Neural crest cell (in vitro differentiated cells): ENCODE measurements around the gene BLOC1S3. TPM values are rescaled to one million over a fixed set of nuclear protein-coding genes. Genes with fewer than 3 reads are reported as not detected.

Source experiments
- DNase-seq: peaks from one replicate; pipeline ENCODE4 v3.0.0; 2021; ENCODE audit warnings: low read depth, mixed read lengths, low spot score
- H3K27ac Mint-ChIP-seq: one replicate; pipeline ENCODE4 v1.8.0; 2021; ENCODE audit warnings: mild to moderate bottlenecking, mixed read lengths; ENCODE audit not compliant: unreplicated experiment
- H3K27me3 Mint-ChIP-seq: 2 replicates; pipeline ENCODE4 v1.8.0; 2021; ENCODE audit warnings: low read depth, mild to moderate bottlenecking, mixed read lengths
- H3K36me3 Mint-ChIP-seq: 2 replicates; pipeline ENCODE4 v1.8.0; 2021; ENCODE audit warnings: low read depth, mild to moderate bottlenecking, mixed read lengths
- H3K4me1 Mint-ChIP-seq: 2 replicates; pipeline ENCODE4 v1.8.0; 2021; ENCODE audit warnings: mixed read lengths
- H3K4me3 Mint-ChIP-seq: one replicate; pipeline ENCODE4 v1.8.0; 2021; ENCODE audit warnings: mild to moderate bottlenecking, mixed read lengths
- H3K9me3 Mint-ChIP-seq: 2 replicates; pipeline ENCODE4 v1.8.0; 2021; ENCODE audit warnings: mixed read lengths
- CTCF ChIP-seq: fragments of 200-600 bp; sonication (generic); conservative IDR thresholded peaks from 2 replicates; pipeline ENCODE4 v1.5.0; 2021; ENCODE audit warnings: antibody characterized with exemption, mild to moderate bottlenecking
- total RNA-seq: library from RNA; stranded (reverse); gene quantifications from 2 replicates; pipeline ENCODE4 v1.2.1, GENCODE V29; 2021

The BLOC1S3 gene
- total RNA-seq, 1 donor from 2014 or later = 9.7 TPM

GRCh38 chr19:45149129-45149528 is 29.5 kb upstream of the BLOC1S3 start:
- Mint-ChIP-seq H3K9me3 (no peaks in the 10 kb centered on the region), H3K4me1 (peaks cover 5% of the 10 kb centered on the region), H3K36me3 (no peaks in the 10 kb centered on the region), H3K27ac (no peak overlapping the region), H3K4me3 (peak overlapping the region; percentile 13), H3K27me3 (peaks cover 24% of the 10 kb centered on the region)
- no peak for DNase-seq
- no peak for TF ChIP-seq CTCF

- no peaks in the 10 kb centered on the region for H3K9me3 Mint-ChIP-seq
- peaks cover 29% of the 10 kb centered on the region for H3K27me3 Mint-ChIP-seq
- no peak for DNase-seq
- no peak overlapping the region for H3K27ac Mint-ChIP-seq
- no peaks in the 10 kb centered on the region for H3K36me3 Mint-ChIP-seq
- H3K4me1 Mint-ChIP-seq = peaks cover 9% of the 10 kb centered on the region
- no peak for TF ChIP-seq CTCF
- H3K4me3 Mint-ChIP-seq = no peak overlapping the region
Measured at GRCh38 chr19:45150180-45150579, 28.4 kb upstream of the BLOC1S3 start.

- TF ChIP-seq CTCF = no peak
- Mint-ChIP-seq H3K36me3 (no peaks in the 10 kb centered on the region), H3K27ac (no peak overlapping the region), H3K4me3 (peak overlapping the region; percentile 74), H3K9me3 (no peaks in the 10 kb centered on the region), H3K4me1 (peaks cover 9% of the 10 kb centered on the region), H3K27me3 (peaks cover 32% of the 10 kb centered on the region)
- no peak for DNase-seq
Measured at GRCh38 chr19:45150751-45151281, 27.8 kb upstream of the BLOC1S3 start.

- Mint-ChIP-seq H3K9me3 (no peaks in the 10 kb centered on the region), H3K27ac (no peak overlapping the region), H3K4me3 (peak overlapping the region; percentile 74), H3K4me1 (peaks cover 9% of the 10 kb centered on the region), H3K27me3 (peaks cover 32% of the 10 kb centered on the region), H3K36me3 (no peaks in the 10 kb centered on the region)
- TF ChIP-seq CTCF = no peak
- no peak for DNase-seq
Measured at GRCh38 chr19:45151320-45151719, 27.3 kb upstream of the BLOC1S3 start.

GRCh38 chr19:45151821-45152503 is 26.6 kb upstream of the BLOC1S3 start:
- TF ChIP-seq CTCF = no peak
- Mint-ChIP-seq H3K9me3 (no peaks in the 10 kb centered on the region), H3K27ac (no peak overlapping the region), H3K4me3 (peak overlapping the region; percentile 74), H3K27me3 (peaks cover 33% of the 10 kb centered on the region), H3K36me3 (no peaks in the 10 kb centered on the region), H3K4me1 (peaks cover 9% of the 10 kb centered on the region)
- DNase-seq = no peak
